Glomerular visceral epithelial cell (primary cell): Measurements from ENCODE around the gene CCDC33.

Experiments used
- DNase-seq: peaks from one replicate; pipeline ENCODE4 v3.0.0-alpha.2; 2016; ENCODE audit errors: extremely low spot score

Gene CCDC33

DNA sequence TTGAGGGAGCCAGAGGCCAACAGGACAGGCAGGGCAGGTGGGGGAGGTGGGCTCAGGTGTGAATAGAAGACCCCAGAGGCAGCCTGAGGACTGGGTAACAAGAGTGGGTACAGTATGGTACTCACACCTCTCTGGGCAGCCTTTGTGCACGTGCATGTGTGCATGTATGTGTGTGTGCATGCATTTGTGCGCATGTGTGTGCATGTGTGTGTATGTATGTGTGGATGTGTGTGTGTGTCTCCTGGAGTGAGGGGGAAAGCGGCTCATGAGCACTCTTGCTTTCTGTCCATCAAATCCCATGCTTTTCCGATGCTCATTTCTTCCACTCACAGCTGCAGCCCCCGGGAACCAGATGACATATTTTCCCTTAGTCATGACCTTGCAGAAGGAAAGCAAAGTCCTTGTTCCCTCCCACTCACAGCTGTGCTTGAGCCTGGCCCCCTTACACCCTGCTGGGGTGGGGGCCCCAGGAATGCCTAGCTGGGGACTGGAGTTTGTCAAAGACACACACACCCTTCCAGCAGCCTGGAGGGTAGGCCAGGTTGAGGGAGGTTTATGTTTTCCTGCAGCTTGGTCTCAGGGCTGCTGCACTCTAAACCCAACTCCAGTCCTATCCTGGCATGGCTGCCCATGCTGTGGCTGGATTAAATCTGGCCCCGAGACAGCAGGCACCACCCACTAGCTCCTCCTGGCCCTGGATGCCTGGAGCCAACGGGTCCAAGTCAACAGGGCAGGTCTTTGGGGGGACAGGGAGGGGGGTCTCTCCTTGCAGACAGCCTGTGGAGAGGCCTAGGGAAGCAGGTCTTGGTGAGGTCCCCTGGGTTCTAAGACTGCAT, 22.5 kb downstream of the CCDC33 start:
- DNase-seq: no peak

DNA sequence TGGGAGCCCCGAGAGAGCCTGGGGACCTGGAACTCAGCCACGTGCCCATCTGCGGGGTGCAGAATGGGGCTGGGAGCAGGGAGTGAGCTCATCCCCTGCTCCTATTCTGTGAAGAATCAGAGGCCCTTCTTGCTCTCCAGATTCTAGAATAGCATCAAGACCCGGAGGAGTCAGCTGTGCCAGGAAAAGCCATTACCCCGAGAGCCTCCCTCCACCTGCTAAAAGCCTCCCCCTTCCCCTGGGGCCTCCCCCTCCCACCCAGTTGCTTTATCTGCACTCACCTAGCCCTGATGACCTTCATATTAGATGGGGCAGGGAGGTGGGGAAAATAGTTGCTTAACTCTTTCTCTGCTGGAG, 23.1 kb downstream of the CCDC33 start:
- no peak for DNase-seq

DNA sequence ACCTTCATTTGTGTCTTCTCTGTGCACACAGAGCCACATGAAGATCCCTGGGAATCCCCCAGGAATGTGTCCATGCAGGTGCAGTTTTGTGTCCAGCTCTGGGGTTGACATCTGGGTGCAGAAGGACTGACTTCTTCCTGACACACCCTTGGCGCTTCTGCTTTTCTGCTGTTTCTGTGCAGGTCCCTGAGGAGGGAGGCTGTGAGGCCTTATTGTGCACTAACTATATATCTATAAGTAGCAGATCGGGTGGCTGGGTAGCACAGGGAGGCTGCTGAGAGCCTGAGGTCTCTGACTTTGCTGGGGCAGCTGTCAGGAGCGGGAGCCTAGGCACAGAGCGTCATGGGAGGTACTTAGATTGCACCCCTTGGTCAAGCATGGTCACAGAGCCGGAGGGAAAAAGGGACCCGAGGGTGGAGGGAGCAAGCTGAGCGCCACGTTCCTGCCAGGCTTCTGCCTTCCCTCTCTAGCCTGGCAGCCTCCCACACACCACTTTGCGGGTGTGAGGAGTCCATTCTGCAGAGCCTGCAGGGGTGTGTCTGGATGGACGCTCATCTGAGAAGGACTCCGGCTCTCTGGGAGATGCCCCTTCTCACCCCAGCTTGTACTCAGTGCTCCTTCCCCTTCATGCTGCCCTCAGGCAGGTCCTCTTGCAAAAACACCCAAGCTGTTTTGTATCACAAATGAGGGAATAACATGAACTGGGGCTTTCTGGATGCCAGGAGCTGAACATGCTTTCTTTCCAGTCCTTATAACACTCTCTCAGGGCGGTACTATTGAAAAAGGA, 23.9 kb downstream of the CCDC33 start:
- no peak for DNase-seq

DNA sequence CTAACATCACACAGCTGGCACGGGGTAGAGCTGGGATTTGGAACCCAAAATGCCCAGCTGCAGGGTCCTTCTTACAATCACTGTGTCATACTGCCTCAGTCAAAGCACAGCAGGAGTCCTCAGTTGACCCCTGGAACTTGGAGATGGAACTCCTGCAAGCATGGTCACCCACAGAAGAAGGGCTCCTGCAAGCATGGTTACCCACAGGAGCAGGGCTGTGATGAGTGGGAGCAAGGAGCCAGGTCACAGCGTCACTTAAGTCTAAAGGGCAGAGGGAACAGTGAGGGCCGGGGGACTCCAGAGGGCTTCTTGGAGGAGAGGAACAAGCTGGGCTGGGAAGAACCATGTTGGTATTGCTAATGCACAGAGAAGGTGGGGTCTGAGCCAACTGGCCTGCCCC, 24.9 kb downstream of the CCDC33 start:
- DNase-seq: no peak

DNA sequence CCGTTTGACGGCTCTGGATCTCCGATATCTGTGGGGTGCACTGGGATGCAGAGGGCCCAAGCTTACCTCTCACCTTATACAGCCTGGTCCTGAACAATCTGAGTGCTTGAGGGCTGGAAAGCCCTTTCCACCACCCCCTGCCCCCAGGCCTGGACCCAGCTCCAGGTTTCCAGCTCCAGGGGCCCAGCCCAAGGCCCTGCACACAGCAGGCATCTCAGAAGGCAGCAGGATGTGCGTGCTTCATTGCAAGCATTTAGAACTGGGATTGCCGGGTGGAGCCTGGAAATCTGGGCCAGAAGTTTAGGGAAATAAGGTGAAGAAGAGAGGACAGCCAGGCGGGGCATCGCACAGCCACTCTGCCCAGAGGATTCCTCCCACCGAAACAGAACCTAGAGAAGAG, 25.6 kb downstream of the CCDC33 start:
- DNase-seq: no peak

DNA sequence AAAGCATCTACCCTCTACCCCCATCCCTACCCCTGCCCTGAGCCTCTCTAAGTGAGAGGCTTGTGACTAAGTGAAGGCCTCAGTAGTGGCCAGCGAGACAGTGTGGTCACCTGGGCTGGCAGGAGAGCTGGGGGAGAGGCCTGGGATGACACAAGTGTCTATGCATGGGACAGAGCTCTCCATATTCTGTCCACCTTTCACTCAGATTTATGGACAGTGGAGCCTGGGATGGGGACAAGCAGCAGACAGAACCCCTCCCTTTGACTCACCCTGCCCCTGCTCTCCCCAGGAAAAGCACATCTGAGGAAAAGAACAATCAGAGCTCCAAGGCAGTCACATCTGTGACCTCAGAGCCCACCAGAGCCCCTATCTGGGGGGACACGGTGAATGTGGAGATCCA, 26.0 kb downstream of the CCDC33 start:
- DNase-seq: no peak

DNA sequence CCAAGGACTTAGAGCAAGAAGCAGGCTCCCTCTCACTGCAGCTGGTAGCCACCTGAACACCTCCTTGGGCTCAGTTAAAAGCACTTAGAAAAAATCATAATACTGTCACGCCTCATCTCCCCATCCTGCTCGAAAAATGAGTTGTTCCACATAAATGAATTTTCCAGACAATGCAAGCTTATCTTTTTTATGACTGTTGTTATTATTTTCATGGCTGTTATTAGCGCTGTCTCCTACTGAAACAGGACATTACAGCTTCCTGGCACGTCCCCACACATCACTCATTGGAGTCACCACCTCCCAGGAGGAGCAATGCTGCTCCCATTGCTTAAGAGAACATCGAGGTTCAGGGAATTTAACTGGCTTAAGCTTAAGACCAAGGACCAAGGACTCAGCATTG, 26.5 kb downstream of the CCDC33 start:
- no peak for DNase-seq

DNA sequence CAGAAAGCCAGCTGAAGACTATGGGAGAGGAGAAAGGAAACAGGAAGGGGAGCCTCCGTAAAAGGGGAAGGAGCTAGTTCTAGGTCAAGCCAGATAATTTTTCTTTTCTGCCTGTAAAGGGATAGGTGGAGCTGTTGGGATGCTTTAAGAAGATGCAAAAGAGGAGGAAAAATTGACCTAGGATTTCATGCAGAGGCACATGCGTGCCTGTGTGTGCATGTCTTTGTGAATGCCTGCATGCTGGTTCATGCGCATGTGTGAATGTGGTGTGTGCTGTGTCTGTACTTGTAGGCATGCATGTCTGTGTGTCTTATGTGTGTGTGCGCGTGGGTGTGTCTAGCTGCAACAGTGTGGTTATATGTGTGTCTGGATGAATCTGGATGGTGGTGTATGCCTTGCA, 27.3 kb downstream of the CCDC33 start:
- no peak for DNase-seq

DNA sequence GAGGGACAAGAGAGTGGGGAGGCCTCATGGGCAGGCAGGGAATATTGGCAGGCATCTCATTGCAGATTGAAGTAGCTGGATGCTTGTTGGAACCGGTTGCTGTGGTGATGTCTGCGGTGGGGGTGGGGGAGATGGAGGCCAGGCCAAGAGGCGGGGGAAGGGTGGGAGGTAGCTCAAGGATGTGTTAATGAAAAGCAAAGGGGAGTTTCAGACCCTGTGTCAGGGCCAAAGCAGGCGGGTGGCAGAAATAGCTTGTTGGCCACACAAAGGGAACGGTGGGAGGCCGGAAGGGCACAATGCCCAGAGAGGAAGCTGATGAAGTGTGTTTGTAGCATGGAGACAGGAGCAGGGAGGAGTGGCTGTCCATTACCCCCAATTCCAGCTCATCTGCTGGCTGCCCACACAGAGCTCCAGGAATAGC, 28.0 kb downstream of the CCDC33 start:
- no peak for DNase-seq

DNA sequence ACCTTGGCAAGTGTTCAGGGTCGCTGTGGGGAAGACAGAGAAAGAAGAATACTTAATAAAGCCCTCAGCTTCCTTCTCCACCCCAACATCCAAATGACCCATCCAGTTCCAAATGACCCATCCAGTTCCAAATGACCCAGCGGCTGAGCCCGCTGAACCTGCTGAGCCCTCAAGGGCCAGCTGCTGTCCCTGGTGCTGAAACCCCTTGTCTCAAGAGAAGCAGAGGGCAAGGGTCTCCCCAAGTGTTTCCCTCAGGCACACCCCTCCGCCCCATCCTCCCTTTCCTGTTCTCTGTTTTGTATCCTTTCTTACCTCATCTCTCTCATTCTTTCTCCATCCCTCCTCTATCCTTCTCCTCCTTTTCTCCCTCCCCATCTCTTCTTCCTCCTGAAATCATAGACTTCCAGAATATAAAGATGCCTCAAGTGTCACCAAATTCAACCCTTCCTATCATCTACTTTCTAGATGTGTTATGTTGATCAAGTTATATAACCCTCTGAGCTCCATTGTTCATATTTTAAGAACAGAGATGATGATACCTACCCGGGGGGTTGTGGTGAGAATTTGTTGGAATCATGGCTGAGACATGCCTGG, 29.0 kb downstream of the CCDC33 start:
- DNase-seq: peak; percentile 15

DNA sequence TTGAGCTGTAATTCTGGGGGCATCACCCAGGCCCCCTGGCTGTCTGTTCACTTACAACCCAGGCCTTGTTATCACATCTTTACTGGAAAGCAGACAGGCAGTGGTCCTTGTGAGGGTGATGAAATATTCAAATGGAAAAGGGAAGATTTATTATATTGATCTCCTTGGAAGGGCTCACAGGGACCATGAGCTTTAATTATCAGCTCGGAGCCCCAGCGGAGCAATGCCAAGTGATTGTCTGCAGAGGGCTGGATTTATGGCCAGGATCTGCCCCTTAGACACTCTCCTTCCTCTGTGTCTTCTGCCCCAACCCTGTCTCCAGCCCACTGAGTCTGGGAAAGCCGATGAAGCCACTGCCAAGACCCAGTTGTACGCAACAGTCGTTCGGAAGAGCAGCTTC, 31.9 kb downstream of the CCDC33 start:
- no peak for DNase-seq

DNA sequence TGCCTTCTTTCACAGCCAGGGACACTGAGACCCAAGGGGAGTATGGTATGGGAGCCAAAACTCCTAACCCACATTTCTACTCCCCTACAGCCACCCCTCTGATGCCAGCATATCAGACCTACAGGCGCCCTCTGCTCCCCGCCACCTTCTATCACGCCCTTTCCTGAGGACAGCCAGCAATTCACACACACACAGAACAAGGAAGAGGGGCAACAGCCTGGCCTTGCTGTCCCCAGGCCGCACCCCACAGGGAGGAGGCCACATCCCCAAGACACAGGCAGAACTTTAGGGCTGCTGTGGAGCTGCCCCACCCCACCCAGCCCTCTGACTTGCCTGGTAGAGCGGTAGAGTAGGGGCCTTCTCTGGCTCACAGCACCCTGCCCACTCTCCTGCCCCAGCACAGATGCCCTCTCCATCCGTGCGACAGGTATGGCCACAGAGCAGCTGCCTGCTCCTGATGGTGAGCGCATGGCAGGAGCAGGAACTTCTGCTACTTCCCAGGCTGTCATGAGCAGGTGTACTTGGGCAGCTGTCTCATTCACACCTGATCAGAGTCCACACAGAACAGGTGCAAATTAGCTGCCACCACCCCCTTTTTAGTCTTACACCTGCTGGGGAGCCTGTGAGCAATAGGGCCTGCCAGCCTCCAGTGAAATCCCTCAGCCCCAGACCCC, 33.4 kb downstream of the CCDC33 start:
- no peak for DNase-seq

DNA sequence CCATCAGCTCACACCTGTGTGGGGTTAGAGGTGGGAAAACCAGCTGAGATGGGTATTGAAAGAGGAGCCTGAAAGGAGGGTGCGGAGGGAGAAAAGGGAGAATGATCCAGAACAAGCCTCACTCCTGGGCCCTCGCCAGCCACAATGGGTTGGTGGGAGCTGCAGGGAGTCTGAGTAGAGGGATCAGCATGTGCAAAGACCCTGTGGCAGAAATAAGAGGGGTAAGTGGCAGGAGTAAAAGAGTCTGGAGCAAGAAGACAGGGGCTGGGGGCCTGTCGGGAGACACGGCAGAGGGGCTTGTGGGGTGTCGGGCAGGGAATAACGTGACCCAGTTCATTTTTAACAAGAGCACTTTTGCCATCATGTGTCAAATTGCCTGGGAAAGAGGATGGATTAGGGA, 34.0 kb downstream of the CCDC33 start:
- no peak for DNase-seq

DNA sequence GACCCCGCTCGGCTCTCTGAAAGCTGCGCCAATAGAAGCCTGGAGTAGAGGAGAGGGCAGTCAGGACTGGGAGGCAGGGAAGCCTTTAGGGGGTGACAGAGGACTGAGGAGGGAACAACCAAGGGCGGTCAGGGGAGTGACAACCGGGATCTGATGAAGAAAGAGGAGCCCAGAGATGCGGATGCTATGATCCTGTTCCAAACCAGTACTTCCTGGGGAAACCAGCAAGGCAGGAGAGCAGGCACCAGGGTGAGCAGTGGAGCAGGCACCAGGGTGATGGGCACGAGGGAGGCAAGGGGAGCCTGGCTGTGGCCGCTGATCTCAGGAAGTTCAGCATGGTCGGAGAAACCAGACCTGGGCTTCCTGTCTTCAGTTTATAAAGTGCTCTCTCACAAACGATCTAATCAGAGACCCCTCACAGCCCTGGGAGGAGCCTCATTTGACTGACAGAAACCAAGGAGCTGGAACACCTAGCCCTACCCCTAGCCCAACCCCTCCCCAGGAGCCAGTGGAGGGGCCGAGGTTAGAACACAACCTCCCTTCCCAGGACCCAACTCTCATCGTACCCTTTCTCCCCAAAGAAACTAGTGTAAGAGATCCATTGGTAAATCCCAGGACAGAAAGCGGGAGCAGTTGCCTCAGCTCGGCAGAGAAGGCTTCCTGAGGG, 34.9 kb downstream of the CCDC33 start:
- DNase-seq: no peak

DNA sequence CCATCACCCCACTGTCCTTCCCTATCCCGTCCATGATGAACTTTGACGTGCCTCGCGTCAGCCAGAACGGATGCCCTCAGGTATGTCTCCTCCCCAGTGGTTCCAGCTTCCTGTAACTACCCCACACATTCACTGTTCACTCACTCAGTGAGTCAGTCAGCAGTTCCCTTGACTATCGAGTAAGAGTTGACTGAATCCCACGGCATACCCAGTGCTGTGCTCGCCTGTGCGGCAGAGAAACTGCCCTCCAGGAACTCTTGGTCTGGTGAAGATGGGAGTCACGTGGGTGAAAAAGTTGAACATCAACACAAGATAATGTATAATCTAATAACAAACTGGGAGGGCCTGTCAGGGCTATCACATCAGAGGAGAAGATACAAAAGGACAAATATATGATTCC, 36.7 kb downstream of the CCDC33 start:
- peak; percentile 17 for DNase-seq

DNA sequence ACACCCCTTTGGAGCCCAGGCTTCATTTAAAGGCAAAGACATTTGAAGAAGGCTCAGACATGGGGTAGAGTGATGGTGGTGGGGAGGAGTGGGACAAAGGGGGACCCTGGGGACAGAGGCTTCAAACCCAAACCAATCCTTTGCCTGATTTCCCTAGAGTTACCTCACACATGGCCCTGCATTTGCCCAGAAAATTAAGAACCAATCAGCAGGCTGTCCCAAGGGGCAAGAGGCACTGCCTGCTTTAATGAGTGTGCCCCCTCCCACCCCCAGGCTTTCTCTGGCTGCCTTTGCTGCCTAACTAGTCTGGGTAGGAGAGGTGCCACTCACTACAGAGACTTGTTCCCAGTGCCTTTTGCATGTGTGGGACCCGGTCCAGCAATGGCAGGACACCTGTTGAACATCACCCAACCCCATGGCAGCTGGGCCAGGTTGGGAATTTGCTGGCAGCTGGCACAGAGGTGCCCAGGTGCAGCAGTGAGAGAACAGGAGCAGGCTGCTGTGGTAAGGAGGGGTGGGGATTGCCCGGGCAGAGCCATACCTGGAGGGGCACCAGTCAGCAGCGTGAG, 38.4 kb downstream of the CCDC33 start:
- no peak for DNase-seq

DNA sequence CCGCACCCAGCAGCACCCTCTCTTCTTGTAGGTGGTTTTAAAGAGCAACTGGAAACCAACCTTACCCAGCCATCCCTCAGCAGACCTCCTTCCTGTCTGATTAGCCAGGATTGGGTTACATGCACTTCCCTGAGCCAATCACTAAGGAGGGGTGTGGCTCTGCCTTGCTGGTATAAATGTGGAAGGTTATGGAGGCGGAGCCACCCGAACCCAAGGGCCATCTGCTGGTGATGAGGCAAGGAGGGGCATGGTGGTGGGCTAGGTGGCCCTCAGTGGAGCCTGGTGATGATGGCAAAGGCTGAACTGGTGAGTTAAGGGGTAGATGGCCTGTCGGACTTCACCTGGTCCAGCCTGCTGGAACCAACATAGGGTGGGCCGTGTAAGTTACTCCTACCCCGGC, 39.8 kb downstream of the CCDC33 start:
- no peak for DNase-seq

DNA sequence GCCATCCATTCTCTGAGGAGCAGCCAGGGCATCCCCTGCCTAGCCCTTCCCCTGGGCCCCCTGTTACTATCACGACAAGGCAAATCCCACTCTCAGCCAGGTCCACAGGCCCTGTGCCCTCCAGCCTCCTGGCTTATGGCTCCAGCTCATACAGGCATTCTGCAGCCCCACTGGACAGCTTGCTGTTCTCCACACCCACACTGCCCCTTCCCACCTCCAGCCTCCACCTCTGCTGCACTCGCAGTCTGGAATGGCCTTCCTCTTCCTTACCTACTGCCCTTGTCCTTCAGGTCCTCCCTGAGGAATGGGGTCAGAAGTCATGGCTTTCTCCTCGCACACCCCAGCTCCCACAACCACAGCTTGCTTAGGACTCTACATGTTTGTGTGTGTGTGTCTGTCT, 40.4 kb downstream of the CCDC33 start:
- DNase-seq: no peak

DNA sequence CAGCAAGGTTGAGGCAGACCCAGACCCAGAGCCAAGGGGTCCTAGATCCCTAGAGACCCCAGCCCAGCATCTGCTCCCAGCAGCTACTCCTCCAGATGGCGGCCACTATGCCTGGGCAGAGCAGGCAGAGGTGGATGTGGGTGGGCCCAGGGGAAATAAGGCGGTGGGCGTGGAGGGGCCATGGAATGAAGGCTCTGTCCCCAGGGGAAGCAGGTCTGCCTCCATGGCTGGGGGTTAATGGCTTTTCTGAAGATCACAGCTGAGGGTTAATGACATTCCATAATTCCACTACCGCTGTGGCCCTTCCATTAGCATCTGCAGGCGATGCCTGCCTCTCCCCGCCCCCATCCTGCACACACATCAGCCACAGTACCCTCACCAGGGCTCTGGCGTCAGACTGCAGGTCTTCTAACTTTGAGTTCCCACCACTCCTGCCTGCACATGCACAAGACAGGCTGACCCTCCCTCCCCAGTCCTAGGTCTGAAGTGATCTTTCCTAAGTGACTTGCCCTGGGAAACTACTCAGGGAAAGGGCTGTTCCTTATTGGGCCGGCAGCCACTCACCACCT, 41.2 kb downstream of the CCDC33 start:
- no peak for DNase-seq

DNA sequence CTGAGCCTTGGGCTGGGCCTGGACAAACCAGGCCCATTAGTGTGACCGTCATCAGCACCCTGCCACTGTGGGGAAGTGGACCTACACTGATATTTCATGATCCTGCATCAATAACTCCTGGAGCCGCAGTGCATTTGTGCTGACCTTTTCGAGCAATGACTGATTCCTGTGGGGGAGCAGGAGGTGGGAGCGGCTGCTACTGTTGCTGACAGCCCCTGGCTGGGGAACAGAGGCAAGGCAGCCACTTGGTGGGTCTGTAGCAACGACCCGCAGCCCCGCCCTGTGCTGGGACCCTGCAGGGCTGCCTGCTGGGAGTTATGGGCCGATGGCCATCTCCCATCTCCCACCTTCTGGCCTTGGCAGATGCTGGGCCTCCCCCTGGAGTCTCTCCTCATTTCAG, 42.1 kb downstream of the CCDC33 start:
- no peak for DNase-seq
